ENCODE measurements around the gene GRK5.

DNA sequence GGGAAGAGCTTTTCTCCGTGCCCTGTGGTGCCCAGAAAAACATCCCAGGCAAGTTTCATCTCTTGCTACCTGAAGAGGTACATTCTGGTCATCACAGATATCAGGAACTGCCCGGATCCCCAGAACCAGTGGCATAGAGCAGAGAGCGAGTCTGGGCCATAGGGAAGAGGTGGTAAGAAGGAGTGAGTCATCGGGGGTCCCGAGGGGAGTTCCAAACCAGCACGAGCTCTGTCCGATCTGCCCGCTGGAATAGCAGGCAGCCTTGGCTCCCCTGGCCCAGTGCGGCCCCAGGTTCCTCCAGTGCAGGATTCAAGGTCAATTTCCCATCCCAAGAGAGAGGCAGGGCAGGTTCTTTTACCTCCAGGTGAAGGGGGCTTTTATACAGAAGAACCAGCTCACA is 210.5 kb downstream of the GRK5 start:
- TF ChIP-seq, protein P1, sequence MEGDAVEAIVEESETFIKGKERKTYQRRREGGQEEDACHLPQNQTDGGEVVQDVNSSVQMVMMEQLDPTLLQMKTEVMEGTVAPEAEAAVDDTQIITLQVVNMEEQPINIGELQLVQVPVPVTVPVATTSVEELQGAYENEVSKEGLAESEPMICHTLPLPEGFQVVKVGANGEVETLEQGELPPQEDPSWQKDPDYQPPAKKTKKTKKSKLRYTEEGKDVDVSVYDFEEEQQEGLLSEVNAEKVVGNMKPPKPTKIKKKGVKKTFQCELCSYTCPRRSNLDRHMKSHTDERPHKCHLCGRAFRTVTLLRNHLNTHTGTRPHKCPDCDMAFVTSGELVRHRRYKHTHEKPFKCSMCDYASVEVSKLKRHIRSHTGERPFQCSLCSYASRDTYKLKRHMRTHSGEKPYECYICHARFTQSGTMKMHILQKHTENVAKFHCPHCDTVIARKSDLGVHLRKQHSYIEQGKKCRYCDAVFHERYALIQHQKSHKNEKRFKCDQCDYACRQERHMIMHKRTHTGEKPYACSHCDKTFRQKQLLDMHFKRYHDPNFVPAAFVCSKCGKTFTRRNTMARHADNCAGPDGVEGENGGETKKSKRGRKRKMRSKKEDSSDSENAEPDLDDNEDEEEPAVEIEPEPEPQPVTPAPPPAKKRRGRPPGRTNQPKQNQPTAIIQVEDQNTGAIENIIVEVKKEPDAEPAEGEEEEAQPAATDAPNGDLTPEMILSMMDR (IDR thresholded peaks at IDR 0.05): no peak
- TF ChIP-seq ZNF138 (CRISPR knock-in tag; conservative IDR thresholded peaks at IDR 0.05): no peak
- TF ChIP-seq ZNF423 (CRISPR knock-in tag; IDR thresholded peaks at IDR 0.05): no peak
- TF ChIP-seq, protein P2, sequence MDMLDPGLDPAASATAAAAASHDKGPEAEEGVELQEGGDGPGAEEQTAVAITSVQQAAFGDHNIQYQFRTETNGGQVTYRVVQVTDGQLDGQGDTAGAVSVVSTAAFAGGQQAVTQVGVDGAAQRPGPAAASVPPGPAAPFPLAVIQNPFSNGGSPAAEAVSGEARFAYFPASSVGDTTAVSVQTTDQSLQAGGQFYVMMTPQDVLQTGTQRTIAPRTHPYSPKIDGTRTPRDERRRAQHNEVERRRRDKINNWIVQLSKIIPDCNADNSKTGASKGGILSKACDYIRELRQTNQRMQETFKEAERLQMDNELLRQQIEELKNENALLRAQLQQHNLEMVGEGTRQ (CRISPR knock-in tag; IDR thresholded peaks at IDR 0.05): no peak
- TF ChIP-seq OVOL2 (CRISPR knock-in tag; IDR thresholded peaks at IDR 0.05; ENCODE audit: borderline replicate concordance): no peak
